HCT116 (cell line): ENCODE measurements around the gene HYAL1.

ENCODE experiments used
- CTCF ChIP-seq, 3 experiments: fragments of 200-600 bp in 1 of 3; sonication (generic) in 1 of 3; IDR thresholded peaks in 2 of 3; conservative IDR thresholded peaks in 1 of 3; 2 replicates each; pipeline ENCODE4 v1.5.1; 2012 to 2017; ENCODE audit warnings: low read depth in 2 of 3, low read length in 2 of 3, antibody characterized with exemption in 1 of 3, borderline replicate concordance in 1 of 3, control low read depth in 1 of 3, mild to moderate bottlenecking in 1 of 3, mixed read lengths in 1 of 3, mixed run types in 1 of 3, moderate library complexity in 1 of 3; ENCODE audit not compliant: insufficient read depth in 1 of 3
- EZH2phosphoT487 ChIP-seq: fragments of 200-600 bp; IDR thresholded peaks from 2 replicates; pipeline ENCODE4 v1.6.1; 2018; ENCODE audit warnings: antibody characterized with exemption, borderline replicate concordance

GRCh38 chr3:50260942-50261441 is 42.4 kb downstream of the HYAL1 start:
- TF ChIP-seq CTCF (IDR thresholded peaks at IDR 0.05 in 2 of 3, conservative IDR thresholded peaks at IDR 0.05 in 1 of 3; ENCODE audit: borderline replicate concordance in 1 of 3, insufficient read depth in 1 of 3, low read depth in 2 of 3, low read length in 2 of 3): no peak
- TF ChIP-seq EZH2phosphoT487: no peak
